Activated T-cell treated with anti-CD3 and anti-CD28 coated beads for 48 hours (primary cell): ENCODE measurements around the gene KIF20B.
"Not testable (repeated sequence)": the region's sequence is repeated elsewhere in the genome, so short reads cannot be mapped to it uniquely, and the experiment has no call there.

Source experiments
- DNase-seq: peaks from one replicate; pipeline ENCODE4 v3.0.0-alpha.2; 2020; ENCODE audit warnings: low read depth

KIF20B gene

GRCh38 chr10:89685936-89686335, 15.5 kb upstream of the KIF20B start:
- no peak for DNase-seq

GRCh38 chr10:89690027-89690426, 11.4 kb upstream of the KIF20B start:
- no peak for DNase-seq

- no peak for DNase-seq
These were observed 9.0 kb upstream of the KIF20B start for GRCh38 chr10:89692416-89692815.

- DNase-seq = no peak
These were observed 8.2 kb upstream of the KIF20B start for GRCh38 chr10:89693176-89693575.

- DNase-seq = no peak
These were observed 6.1 kb upstream of the KIF20B start for GRCh38 chr10:89695307-89695706.

GRCh38 chr10:89697946-89698345, 3.4 kb upstream of the KIF20B start:
- no peak for DNase-seq

- no peak for DNase-seq
These were observed 1.8 kb upstream of the KIF20B start for GRCh38 chr10:89699581-89700064.

GRCh38 chr10:89700923-89701241, 508 bp upstream of the KIF20B start:
- no peak for DNase-seq

- DNase-seq = peak; percentile 13
These were observed 711 bp downstream of the KIF20B start for GRCh38 chr10:89702121-89702480.

- DNase-seq = no peak
These were observed 4.1 kb downstream of the KIF20B start for GRCh38 chr10:89705466-89705865.

- DNase-seq = no peak
These were observed 4.6 kb downstream of the KIF20B start for GRCh38 chr10:89706011-89706410.

- DNase-seq = no peak
These were observed 6.0 kb downstream of the KIF20B start for GRCh38 chr10:89707372-89707771.

GRCh38 chr10:89710753-89711152, 9.4 kb downstream of the KIF20B start:
- DNase-seq = no peak

GRCh38 chr10:89734616-89735015, 33.2 kb downstream of the KIF20B start:
- no peak for DNase-seq

GRCh38 chr10:89738551-89739209, 37.3 kb downstream of the KIF20B start:
- DNase-seq = no peak

- DNase-seq = no peak
These were observed 39.9 kb downstream of the KIF20B start for GRCh38 chr10:89741126-89741762.

GRCh38 chr10:89744026-89744425, 42.6 kb downstream of the KIF20B start:
- no peak for DNase-seq

GRCh38 chr10:89745903-89746302, 44.5 kb downstream of the KIF20B start:
- no peak for DNase-seq

- no peak for DNase-seq
These were observed 49.1 kb downstream of the KIF20B start for GRCh38 chr10:89750441-89750840.

GRCh38 chr10:89755374-89755773, 54.0 kb downstream of the KIF20B start:
- DNase-seq = no peak

- DNase-seq = no peak
These were observed 58.1 kb downstream of the KIF20B start for GRCh38 chr10:89759531-89759930.

GRCh38 chr10:89763671-89764070, 62.3 kb downstream of the KIF20B start:
- DNase-seq = not testable (repeated sequence)

- no peak for DNase-seq
These were observed 70.3 kb downstream of the KIF20B start for GRCh38 chr10:89771684-89772083.

GRCh38 chr10:89773081-89773480, 71.7 kb downstream of the KIF20B start:
- DNase-seq = no peak
